Stimulated activated CD8-positive, alpha-beta memory T cell treated with anti-CD3 and anti-CD28 coated beads, Interleukin-4, amount 100 ng/mL, for 4 hours (primary cell): ENCODE data around the gene DVL3.
A peak's percentile ranks its signal among the peaks of the same experiment; 100 is the strongest.
"Not testable (repeated sequence)": the region's sequence is repeated elsewhere in the genome, so short reads cannot be mapped to it uniquely, and the experiment has no call there.

ENCODE experiments used
- DNase-seq, 2 donors: peaks; one replicate each; pipeline ENCODE4 v3.0.0-alpha.2; 2020; ENCODE audit warnings: low read depth in 2 of 2, low spot score in 1 of 2

Gene DVL3

GRCh38 chr3:184154885-184155643, at the start of gene DVL3:
Gene DVL3 (plus strand): TSS chr3:184155377. CDS start chr3:184155636, 259 bp downstream.
- DNase-seq: no peak

- DNase-seq: no peak
These were observed 44.9 kb upstream of the DVL3 start for GRCh38 chr3:184110316-184110725.

DNA sequence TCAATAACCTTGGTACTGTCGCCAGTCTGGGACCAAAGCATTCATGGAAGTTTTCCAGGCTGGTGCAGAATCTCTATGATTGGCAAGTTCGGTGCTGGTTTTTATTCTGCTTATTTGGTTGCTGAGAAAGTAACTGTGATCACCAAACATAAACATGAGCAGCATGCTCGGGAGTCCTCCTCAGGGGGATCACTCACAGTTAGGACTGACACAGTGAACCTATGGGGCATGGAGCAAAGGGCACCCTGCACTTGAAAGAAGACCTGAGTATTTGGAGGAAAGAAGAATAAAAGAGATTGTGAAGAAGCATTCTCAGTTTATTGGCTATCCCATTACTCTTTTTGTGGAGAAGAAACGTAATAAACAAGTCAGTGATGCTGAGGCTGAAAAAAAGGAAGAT, 39.2 kb upstream of the DVL3 start:
- no peak for DNase-seq

GRCh38 chr3:184117636-184118035, 37.5 kb upstream of the DVL3 start:
- DNase-seq: no peak

GRCh38 chr3:184121031-184121430, 34.1 kb upstream of the DVL3 start:
- not testable (repeated sequence) for DNase-seq

- DNase-seq: no peak
These were observed 29.2 kb upstream of the DVL3 start for GRCh38 chr3:184126006-184126405.

DNA sequence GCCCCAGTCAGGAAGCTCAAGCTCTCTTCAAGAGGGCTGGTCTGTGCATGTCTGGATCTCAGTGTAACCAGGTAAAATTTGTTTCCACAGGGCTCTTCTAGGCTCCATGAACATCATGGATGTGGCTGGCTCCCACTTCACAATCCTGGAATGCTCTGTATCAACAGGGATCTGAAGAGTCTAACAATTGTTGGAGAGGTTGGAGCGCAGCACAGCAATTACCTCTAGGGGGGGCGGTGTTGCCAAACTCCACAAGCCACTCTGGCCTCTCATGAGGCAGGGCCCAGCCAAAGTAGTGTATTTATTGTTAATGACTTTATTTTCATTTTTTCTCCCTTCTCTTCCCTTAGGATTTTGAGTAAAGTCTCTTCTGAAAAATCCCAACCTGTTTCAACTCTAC, 26.2 kb upstream of the DVL3 start:
- no peak for DNase-seq

GRCh38 chr3:184132945-184133344, 22.2 kb upstream of the DVL3 start:
- DNase-seq: no peak

DNA sequence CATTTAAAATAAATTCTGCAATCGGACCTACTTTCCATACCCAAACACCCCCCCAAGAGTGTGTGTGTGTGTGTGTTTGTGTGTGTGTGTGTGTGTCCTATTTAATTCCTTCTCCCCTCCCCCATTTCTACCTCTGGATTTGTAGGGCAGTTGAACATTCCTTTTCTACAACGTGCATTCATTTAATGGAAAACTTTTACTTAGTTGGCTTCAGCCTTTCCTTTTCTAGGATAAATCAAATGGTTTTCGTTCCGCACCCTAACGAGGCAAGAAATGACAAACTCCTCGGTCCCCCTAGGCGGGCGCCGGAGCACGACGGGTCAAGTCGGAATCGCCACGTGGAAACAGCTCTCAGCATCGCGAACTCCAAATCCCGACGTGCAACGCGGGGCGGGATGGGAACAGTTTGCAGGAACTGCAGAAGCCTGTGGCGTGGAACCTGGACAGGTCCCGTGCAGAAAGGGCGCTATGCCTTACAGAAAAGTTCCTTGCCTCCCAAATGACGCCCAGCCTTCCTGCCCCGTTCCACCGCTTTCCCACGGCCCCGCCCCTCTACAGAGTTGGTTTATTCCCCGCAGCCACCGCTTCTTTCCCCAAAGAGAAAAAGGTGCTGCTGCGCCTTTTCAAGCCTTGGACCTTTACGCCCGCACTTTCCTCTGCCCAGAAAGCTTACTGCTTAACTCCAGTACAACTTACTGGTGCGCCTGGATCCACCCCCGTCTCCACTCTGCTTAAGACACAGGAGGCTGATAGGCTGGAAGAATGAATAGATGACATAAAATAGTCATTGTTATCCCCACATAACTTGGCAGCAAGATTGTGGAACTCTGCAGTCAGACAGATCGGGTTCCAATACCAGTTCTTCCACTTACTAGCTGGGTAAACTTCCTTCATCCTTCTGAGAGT, 21.1 kb upstream of the DVL3 start:
- DNase-seq: peak in 1 of 2 donors; percentile 16

DNA sequence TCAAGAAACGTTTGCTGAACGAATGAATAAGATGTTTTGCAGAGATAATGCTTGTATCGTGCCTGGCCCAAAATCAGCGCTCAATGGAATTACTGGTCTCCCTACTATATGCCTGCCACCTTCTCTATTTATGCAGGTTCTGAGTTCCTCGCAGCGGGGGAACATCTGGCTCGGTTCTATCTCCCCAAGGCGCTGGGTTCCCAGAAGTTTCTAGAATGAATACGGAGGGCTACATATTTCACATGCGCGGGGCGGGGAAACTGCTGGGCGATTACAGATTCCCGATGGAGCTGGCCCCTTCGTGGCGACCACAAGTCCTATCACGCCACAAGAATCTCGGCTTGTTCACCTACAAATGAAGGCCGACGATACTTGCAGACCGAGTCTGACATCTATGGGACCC, 20.4 kb upstream of the DVL3 start:
- DNase-seq: no peak

DNA sequence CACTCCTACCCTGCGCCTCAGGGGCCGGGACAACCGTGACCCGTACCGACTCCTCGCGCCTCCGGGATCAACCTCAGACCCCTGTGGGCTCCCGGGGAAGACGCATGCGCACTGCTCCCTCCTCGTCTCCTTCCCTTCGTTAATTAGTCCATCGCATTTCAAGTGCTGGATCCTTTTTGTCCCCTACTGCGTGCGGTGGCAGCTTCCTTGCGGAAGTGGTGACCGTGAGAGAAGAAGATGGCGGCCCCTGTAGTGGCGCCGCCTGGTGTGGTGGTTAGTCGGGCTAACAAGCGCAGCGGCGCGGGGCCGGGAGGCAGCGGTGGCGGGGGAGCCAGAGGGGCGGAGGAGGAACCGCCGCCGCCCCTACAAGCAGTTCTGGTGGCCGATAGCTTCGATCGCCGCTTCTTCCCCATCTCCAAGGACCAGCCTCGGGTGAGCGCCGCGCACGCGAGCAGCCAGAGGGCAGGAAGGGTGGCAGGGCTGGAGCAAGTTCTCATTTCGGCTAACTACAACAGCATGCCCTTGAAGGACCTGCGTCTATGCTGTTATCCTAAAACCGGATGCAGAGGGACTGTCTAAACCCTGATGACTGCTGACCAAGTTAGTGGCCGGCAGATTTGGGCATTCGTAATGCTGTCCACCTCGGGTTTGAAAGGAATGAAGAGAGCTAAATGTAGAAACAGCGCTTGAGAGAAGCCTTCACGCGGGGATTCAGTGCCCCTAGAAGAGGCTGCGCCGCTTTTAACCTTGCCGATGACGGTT, 19.8 kb upstream of the DVL3 start, which contains the start of gene EIF2B5:
Gene EIF2B5 (plus strand): TSS at position 210 of the 762 bp plus-strand sequence. CDS start 28 bp downstream, at position 238.
- DNase-seq: peak; percentile 66 to 77

DNA sequence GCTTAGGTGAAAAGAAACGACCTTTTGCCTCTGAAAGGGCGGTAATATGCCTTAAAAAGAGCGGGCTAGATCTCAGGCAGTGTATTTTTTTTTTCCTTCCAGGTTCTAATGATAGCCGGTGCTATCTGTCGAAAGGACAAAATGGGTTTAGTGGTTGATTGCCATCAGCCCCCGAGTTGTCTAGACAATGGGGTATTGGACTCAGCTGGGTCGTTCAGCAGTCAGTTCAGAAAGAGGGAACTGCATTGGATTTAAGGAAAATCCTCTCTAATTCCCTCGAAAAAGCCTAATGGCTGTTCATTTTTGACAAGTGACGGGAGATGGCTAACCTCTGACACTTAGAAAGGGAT, 19.3 kb upstream of the DVL3 start:
- no peak for DNase-seq

GRCh38 chr3:184140436-184140835, 14.7 kb upstream of the DVL3 start:
- no peak for DNase-seq

- no peak for DNase-seq
These were observed 13.0 kb upstream of the DVL3 start for GRCh38 chr3:184142199-184142598.

DNA sequence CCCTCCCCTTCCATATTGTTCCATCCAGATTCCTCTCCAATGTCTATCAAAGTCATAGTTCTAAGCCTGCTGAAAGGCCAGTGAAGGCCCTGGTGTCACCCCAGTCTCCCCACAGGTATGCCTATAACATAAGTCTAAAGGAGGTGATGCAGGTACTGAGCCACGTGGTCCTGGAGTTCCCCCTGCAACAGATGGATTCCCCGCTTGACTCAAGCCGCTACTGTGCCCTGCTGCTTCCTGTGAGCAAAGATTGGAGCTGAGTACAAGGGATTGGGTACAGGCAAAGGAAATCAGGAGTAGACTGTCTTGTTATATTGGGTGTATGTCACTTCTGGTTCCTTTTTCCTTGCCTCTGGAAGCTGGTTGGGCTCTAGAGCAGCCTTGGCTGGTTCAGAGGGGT, 11.8 kb upstream of the DVL3 start:
- no peak for DNase-seq

DNA sequence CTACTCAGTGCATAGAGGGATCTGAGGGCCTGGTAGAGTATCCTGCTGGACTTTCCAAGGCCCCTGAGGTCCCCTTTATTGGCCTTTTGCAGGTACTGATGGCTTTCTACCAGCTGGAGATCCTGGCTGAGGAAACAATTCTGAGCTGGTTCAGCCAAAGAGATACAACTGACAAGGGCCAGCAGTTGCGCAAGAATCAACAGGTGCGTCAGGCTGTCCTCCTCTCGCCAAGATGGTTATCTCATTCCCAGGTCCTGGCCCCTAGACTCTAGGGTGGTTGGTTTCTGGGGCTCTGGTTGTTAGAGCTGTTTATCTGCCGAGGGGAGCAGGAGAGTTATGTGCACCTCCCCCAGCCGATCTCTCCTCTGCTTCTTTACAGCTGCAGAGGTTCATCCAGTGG, 10.7 kb upstream of the DVL3 start:
- no peak for DNase-seq

GRCh38 chr3:184145111-184145524, 10.1 kb upstream of the DVL3 start:
- DNase-seq: no peak

GRCh38 chr3:184145751-184146270, 9.4 kb upstream of the DVL3 start:
- no peak for DNase-seq

- no peak for DNase-seq
These were observed 7.1 kb upstream of the DVL3 start for GRCh38 chr3:184148076-184148475.

DNA sequence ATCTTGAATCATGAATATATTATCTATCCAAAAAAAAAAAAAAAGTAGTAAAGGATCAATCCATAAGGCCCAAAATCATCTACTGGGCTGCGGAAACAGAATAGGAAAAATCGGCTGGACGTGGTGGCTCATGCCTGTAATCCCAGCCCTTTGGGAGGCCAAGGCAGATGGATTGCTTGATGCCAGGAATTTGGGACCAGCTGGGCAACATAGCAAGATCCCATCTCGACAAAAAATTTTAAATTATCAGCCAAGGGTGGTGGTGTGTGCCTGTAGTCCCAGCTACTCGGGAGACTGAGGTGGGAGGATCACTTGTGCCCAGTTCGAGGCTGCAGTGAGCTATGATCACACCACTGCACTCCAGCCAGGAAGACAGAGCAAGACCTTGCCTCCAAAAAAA, 6.1 kb upstream of the DVL3 start:
- DNase-seq: no peak

DNA sequence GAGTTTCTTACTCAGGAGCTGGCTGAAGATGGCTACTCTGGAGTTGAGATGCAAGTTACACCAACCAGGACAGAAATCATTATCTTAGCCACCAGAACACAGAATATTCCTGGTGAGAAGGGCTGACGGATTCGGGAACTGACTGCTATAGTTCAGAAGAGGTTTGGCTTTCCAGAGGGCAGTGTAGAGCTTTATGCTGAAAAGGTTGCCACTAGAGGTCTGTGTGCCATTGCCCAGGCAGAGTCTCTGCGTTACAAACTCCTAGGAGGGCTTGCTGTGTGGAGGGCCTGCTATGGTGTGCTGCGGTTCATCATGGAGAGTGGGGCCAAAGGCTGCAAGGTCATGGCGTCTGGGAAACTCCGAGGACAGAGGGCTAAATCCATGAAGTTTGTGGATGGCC, 5.4 kb upstream of the DVL3 start:
- DNase-seq: not testable (repeated sequence)
